ENCODE data around the gene RLIM. TPM values are rescaled to one million over a fixed set of nuclear protein-coding genes. Genes with fewer than 3 reads are reported as not detected.
A peak's percentile ranks its signal among the peaks of the same experiment; 100 is the strongest.

The RLIM gene
- total RNA-seq, 4 donors from 2014 or later: 23.1 to 82.5 (median 33.8) TPM

GRCh38 chrX:74536152-74536831 is 78.1 kb downstream of the RLIM start:
- peak overlapping the region; percentile 25 to 37 for H3K4me3 ChIP-seq
- no peaks in the 10 kb centered on the region for H3K36me3 ChIP-seq
- TF ChIP-seq POLR2A (IDR thresholded peaks at IDR 0.05) (peak in 1 of 2 donors; percentile 37), CTCF (IDR thresholded peaks at IDR 0.05) (peak in 3 of 4 experiments; percentile 8 to 48 (median 41))
- DNase-seq: peak; percentile 90 to 92
- peaks cover 0 to 5% of the 10 kb centered on the region in 2 donors for H3K4me1 ChIP-seq
- no peaks in the 10 kb centered on the region for H3K27me3 ChIP-seq
- H3K27ac ChIP-seq: peak overlapping the region; percentile 76 to 89
- intact Hi-C loops (cut with DNase I; ENCODE audit: low total_unique reads): no loop called here
- H3K9me3 ChIP-seq: no peaks in the 10 kb centered on the region

- no peak for TF ChIP-seq POLR2A (IDR thresholded peaks at IDR 0.05)
- peak in 3 of 4 experiments; percentile 21 to 40 (median 39) for TF ChIP-seq CTCF (IDR thresholded peaks at IDR 0.05)
- Histone ChIP-seq H3K4me1 (peaks cover 0 to 5% of the 10 kb centered on the region in 2 donors), H3K9me3 (no peaks in the 10 kb centered on the region), H3K27me3 (no peaks in the 10 kb centered on the region), H3K36me3 (no peaks in the 10 kb centered on the region), H3K4me3 (peak overlapping the region; percentile 25 to 37), H3K27ac (peak overlapping the region; percentile 76 to 89)
- peak; percentile 80 to 81 for DNase-seq
- intact Hi-C loops (cut with DNase I; ENCODE audit: low total_unique reads): no loop called here
Observed at GRCh38 chrX:74535408-74536151, 78.8 kb downstream of the RLIM start.

Other genes with a start within 250 kb of the RLIM start
- gene SLC16A2, start 193.1 kb downstream of the RLIM start, total RNA-seq: 10 to 100 TPM in 2 of 4 donors, 1 to 10 TPM in 2; 4.4 to 26.1 (median 8.2) TPM